ENCODE data around the gene RAPGEF2.

- no peak for TF ChIP-seq YY1 (IDR thresholded peaks at IDR 0.05; ENCODE audit: insufficient read depth, insufficient read length)
- TF ChIP-seq SUZ12 (IDR thresholded peaks at IDR 0.05; ENCODE audit: extremely low read depth, insufficient read depth, insufficient read length) = no peak
- no peak for TF ChIP-seq ZNF274 (IDR thresholded peaks at IDR 0.05; ENCODE audit: low read depth, low read length)
These were observed at the start of gene RAPGEF2 for GRCh38 chr4:159102622-159103383.
